OCI-LY7 (cell line): ENCODE results near the gene CYP46A1.

Experiments used
- CTCF ChIP-seq: fragments of 200-600 bp; sonication (generic); conservative IDR thresholded peaks from 2 replicates; pipeline ENCODE4 v1.5.1; 2014; ENCODE audit warnings: mild to moderate bottlenecking, antibody characterized with exemption, low read length, moderate library complexity, mixed read lengths
- EZH2phosphoT487 ChIP-seq: fragments of 200-600 bp; sonication (generic); IDR thresholded peaks from 2 replicates; pipeline ENCODE4 v1.6.1; 2018; ENCODE audit warnings: low read depth, borderline replicate concordance, mild to moderate bottlenecking, mixed run types, antibody characterized with exemption, low read length, moderate library complexity, mixed read lengths

- no peak for TF ChIP-seq CTCF
- no peak for TF ChIP-seq EZH2phosphoT487
Observed at GRCh38 chr14:99681832-99682148, 2.3 kb upstream of the CYP46A1 start.
